IPS DF 19.7 (cell line): ENCODE results near the gene PLEKHG3.

ENCODE experiments used
- DNase-seq: peaks from one replicate; pipeline ENCODE4 v3.0.0-alpha.2; 2013; ENCODE audit warnings: low read depth, low spot score

The PLEKHG3 gene

DNA sequence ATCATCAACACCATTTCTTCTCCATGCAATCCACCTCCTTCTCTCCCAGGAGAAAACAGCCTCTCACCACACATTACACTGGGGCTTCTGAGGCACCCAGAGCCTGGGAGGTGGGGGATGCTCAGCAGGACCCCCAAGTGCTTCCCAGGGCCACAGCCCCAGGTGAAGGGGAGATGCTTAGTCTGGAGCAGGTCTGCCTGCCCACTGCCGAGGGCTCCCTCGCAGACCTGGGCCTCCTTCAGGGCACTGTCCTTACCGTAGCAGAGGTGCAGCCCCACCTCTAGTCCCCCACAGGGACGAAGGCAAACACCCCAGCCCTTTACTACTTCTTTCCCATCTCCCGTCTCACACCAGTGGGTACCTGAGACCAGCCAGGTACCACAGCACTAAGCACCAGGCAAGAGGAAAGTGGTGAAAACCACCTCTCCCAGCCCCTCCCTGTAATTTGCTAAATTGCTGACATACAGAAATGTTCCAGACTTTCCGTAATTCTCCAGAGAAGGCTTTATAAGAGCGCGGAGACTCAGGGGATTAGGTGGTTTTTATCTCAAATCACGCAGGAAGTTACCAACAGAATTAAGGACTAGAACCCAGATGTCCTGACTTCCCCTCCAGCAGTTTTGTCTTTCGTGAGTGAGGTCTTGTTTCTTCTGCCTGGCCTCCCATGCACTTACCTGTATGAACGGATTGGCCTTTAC lies 59.0 kb downstream of the PLEKHG3 start:
- no peak for DNase-seq

DNA sequence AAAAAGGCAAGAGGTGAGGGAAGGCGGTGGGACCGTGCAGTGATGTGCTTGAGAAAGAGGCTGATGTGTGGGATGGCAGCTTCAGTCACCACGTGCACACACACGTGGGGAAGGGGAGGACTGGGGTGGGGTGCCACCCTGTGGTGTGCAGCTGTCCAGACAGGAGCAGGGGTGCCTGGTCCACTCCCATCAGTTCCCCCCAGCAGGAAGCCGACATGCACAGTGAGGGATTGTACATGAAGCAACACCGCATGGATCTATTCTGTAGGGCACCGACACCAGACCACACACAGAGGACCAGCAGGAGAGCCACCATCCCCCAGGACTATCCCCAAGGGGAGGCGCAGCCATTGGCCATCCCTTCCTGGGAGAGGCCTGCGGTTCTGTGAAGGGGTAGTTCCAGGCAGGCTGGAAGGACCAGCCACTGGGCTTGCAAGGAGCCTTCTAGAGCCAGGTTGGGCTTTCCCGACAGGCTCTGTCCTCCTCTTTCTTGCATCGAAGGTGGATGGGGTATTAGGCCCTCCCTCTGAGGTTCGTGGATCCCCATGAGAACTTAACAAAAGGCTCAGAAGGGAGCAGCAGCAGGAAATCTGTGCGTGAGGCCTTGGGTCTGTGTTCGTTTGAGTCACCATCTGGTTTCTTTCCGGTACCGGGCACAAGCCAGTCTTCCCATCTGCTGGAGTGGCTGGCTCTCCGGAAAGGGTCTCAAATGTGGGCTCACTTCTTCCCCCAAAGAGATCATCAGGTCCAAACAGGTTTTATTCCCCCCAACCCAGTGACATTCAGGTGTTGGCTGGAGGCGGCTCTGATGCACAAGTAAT lies 59.8 kb downstream of the PLEKHG3 start:
- no peak for DNase-seq

DNA sequence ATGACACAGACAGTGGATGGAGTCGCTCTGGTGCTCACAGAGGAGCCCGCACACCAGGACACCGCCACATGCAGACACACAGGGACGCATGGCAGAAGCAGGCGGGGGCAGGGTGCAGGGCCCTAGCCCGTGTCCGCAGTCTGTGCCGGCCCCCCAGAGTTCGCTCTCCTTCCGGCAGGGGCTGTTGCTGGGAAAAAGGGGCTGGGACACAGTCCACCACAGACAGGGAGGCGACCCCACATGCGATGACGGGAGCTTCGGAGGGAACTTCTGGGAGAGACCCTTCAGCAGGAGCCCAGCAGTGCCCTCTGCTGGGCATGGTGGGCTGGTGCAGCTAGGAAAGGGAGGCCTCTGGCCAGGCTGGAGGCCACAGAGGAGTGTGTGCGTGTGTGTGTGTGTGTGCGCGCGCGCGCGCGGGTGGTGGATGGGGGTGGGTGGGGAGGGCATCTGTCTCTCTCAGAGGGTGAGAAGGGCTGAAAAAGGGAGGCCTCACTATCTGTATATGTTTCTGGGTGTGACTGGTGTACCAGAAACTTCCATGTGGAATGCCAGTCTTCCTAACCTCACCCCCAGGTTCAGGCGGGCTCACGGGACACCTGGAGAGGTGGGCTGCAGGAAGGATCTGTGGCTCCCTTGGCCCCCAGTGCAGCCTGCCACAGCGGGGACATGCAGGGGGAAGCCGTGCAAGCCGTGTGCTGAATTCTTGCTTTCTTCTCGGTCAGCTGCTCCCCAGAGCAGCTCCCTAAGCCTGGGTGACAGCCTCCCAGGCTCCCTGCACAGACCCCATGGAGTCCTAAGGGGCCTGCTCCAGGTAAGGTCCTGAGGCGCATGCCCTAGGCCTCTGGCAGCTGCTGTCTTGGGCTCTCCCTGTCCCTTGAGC lies 60.7 kb downstream of the PLEKHG3 start:
- peak; percentile 60 for DNase-seq

DNA sequence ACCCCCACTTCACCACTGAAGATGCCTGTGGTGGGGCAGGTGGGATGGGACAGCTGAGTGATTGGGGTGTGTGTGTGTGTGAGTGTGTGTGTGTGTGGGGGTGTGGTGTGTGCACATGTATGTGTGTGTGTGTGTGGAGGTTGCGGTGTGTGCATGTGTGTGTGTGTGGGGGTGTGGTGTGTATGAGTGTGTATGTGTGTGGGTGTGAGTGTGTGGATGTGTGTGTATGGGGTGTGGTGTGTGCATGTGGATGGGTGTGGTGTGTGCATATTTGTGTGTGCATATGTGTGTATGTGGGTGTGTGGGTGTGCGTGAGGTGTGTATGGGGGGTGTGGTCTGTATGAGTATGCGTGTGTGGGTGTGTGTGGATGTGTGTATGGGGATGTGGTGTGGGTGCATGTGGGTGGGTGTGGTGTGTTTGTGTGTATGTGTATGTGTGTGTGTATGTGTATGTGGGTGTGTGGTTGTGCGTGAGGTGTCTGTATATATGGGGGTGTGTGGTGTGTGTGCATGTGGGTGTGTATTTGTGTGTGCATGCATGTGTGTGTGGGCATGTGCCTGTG lies 61.6 kb downstream of the PLEKHG3 start:
- no peak for DNase-seq

DNA sequence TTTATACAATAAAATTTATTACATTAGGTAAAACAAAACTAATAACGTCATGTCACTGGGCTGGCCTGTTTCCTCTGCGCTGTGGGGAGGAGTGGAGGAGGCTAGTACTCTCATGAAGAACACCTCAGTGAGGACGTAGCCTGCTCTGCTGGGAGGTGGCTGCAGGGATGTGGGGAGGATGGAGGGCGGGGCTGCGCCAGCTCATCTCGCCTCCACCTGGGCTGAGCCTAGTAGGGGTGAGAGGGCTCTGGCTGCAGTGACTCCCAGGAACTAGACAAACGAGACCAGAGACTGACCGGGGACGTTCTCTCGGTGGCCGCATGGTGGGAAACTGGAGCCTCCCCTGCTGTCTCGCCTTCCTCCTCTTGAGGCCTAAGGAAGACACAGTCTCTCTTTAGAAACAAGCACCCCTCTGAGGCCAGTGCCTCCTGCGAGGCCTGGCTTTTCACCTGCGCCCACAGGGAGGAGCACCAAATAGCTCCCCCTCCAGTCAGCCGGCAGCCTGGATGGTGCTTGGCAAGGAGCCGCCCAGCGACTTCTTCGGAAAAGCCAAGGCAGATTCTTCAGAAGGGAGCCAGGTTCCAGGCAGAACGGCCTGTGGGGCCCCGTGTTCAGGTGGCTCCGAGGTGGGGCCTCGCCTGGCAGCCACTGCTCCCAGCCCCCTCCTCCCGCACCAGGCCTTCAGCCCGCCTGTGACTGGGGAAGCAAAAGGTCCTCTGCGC lies 62.4 kb downstream of the PLEKHG3 start:
- no peak for DNase-seq

DNA sequence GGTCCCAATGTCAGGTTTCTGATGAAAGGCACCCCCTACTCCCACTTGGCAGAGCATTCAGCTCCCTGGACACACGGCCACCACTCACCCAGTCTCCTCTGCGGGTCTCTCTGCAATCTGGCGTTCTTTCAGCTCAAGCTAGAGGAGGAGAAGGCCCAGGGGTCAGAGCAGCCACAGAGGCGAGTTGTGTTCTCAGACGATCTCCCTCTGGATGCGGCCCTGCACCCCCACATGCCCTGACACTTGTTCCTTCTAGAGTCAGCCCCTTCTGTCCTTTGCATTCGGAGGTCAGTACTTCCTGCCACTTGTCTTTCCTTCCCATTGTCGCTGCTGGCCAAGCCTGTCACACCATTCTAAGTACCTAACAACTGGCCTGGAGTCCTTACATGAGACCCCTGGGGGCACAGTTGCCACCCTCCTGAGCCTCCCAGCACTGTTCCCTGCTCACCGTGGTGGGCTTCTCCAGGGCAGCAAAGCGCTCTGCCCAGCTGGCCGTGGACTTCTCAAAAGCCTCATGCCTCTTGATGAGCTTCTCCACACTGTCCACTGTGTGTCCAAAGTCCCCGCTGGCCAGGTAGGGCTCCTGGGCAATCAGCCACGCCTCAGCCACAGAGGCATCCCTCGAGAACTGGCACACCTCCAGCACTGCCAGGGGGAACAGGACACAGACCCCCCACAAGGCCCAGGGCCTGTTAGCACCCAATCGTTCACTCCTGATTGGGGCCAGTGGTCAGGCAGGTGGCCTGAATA lies 63.2 kb downstream of the PLEKHG3 start:
- DNase-seq = no peak

DNA sequence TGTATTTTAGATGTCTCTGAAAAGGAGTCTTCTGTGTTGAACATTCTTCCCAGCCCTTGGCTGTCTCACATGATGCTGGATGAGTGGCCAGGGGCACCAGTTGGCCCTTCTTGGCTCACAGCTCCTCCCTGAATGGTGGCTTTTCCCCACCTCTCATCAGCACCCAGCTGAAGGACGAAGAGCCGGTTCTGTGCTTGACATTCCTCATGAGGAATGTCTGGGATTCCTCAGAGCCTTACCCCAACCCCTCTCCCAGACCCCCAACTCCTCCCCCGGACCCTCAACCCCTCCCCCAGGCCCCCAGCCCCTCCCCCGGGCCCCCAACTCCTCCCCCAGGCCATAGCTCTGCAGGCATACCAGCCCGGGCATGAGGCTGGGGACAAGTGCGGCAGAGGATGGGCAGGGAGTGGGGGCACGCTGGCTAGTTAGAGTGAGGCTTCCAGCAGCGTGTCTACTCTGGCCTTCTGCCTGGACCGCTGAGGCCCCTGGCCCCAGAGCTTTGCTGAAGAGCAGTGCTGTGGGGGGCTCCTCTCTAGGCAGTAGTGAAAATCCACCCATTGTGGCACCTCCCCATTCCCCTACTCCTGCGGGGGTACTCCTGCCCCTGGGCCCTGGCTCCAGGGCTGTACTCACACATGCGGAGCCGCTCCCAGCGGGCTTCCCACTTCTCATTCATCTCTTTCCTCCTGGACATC lies 64.3 kb downstream of the PLEKHG3 start:
- DNase-seq = no peak

DNA sequence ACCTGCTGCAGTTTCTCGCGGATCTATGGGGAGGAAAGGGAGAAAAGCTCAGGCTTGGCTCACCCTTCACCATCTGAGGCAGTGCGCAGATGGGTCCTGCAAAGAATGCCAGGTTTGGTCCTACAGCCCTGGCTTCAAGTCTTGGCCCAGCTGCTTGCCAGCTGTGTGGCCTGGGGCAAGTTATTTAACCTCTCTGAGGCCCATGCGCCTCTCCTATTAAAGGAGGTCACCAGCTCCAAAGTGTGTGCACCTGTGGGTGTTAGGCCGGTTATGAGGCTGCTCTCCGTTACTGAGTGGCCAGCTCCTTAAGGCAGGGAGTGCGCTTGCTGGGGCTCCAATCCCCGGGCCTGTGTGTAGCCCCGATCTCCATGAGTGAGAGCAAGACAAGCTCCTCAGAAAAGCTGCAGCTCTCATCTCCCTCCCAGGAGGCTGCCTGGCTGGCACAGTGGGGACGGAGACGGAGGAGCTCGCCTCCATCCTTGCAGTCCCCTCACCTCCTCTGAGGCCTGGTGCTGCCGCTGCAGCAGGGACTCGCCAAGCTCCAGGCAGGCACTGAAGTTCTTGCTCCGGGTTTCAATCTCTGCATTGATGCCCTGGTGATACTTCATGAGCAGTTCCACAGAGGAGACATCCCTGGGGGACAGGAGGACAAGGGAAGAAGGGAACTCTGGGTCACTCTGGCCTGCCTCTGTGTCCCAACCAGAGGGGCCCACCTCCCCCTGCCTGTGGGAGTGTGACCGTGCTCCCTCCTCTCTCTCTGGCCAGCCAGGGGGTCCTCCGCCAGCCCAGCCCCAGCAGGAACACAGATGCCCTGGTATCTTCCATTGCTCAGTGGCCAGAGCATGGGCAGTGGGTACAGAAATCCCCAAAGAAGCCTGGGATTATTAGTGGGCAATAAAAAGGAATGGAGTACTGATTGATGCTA lies 65.1 kb downstream of the PLEKHG3 start:
- DNase-seq = no peak

DNA sequence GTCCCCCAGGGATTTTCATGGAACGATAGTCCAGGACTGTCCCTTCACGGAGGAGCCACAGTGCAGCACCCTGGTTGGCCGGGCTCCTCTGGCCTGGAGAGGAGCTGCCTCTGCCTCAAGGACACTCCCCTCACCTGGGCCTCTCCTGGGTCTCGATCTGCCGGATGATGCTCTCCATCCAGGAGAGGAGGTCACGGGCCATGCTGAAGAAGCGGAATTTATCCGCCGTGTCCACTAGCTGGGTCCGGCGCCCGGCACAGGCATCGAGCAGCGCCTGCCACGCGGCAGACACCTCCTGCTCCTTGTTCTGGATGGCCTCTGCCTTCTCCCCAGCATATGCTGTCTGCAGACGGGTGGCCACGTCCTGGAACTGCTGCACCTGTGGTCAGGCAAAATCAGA lies 66.5 kb downstream of the PLEKHG3 start:
- DNase-seq = no peak

DNA sequence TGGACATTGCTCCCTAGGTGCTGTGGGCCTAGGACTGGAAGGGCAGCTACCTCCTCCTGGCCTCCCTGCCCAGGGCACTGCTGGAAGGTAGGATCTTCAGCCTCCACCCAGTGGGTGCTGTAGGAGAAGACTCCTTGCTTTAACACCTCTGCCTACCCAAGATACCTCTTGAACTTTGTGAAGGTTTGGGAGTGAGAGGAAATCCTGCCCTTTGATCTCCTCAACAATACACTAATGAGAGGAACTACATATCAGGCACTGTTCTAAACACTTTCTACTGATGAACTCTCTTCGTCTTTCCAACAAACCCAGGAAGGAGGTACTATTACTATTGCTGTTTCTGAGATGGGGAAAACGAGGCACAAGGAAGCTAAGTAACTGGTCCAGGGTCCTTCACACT lies 66.9 kb downstream of the PLEKHG3 start:
- DNase-seq = no peak

DNA sequence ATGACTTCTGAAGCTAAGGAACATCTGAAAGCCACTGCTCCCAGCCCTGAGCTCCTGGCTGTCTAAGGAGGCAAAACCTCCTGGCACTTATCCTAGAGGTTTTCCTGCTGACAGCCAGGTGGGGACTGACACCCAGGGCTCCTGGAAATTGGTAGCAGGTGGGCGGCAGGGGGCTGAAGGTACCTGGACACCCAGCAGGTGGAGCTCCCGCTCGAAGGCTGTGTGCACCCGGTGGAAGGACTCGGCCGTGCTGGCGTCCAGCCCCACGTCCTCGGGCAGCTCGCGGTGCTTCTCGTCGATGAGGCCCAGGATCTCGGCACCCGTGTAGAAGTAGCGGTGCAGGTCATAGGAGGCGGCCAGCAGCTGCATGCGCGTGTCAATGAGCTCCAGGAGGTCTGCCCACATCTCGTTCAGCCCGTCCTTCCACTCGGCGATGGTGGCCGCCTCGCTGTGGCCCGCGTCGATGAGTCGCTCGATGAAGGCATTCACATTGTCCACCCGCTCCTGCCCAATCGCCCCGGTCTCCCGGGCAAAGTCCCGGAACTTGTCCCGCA lies 68.2 kb downstream of the PLEKHG3 start:
- no peak for DNase-seq

DNA sequence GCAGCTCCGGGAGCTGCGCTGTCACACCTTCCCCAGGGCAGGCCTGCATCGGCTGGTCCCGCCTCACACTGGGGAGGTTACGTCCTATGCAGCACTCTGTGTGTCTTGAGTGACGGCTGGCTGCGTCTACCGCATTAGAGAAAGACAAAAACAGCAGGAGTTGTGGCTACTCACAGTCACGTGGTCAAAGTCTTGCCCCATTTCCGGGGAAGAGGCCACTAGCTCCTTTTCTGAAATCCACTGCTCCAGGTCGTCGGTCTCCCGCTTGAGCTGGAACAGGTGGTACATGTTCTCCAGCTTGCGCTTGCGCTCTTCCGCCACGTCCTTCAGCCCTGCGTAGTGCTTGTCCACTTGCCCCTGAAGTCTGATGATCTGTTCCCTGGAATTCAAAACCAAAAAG lies 68.8 kb downstream of the PLEKHG3 start:
- DNase-seq = no peak

DNA sequence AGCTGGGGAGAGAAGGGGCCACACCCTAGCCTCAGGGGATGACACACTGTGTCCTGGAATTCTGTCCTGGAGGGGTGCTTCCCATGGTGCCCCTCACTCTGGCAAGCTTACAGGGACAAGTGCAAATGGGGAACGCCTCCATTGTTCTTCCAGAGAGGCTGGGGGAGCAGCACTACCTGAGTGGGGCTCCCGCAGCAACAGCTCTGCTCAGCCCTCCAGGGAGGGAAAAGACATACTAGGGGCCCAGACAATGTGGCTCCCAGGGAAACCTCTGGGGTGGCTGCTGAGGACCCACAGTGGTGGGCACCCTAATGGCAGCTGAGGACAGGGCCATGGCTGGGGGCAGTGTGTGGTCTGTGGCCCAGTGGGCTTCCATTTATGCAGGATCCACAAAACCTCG lies 69.4 kb downstream of the PLEKHG3 start:
- no peak for DNase-seq

DNA sequence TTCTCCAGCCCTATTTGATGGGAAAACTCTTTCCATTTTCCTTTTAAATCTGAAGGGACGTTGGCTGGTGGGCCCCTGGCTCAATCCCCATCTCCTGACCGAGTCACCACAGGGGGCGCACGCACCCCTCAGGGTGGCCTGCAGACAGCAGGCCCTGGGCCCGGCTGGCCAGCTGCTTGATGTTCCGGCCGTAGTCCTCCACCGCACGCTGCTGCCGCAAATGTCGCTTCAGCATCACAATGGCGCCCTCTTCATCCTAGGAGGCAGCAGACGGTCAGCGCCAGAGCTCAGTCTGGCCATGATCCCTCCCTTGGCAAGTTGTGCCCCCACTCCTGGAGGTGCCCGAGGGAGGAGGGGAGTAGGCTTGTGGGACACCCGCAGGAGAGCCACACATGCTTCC lies 70.0 kb downstream of the PLEKHG3 start:
- DNase-seq = no peak

DNA sequence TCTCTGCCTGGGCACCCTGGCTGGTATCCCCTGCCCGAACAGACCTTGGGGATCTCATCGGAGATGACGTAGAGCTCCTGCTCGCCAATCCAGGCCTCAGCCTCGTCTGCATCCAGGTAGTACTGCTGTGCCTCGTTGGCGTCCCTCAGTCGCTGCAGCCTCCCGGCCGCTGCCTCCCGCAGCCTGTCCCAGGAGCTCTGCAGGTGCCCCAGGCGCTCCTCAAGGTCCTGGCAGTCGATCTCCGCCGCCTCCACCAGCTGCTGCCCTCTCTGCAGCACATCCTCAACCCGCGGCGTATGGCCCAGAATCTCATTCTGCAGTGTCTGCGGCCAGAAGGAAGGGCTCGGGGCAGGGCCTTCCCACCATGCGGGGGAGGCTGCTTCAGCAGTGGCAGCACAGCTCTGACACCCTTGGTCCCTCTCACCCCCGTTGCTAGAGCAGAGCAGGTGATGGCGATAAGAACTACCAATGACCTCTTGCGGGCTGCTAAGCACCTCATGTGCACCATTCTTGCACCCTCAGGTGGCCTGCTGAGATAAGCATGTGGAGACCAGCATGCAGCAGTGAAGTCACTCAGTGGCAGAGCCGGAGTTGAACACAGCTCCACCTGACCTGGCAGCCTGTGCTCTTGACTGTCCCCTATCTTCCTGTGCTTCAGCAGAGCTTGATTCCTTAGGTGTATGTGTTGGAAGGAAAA lies 71.0 kb downstream of the PLEKHG3 start:
- DNase-seq = no peak

DNA sequence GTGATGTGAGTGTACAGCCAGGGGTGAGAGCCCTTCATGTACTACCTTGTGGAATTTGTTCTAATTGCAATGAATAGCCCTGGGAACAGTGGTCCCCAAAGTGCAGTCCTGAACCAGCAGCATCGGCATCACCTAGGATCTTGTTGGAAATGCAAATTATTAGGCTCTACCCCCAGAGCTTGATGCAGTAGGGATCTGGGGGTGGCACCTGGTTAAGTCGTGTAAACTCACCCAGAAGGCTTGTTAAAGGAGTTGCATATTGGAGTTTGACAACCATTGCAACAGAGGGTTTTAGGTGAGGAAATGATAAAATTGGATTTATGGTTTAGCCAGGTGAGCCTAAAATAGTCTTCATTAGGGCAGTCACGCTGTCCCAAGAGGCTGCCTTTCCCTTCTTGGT lies 73.2 kb downstream of the PLEKHG3 start:
- no peak for DNase-seq

DNA sequence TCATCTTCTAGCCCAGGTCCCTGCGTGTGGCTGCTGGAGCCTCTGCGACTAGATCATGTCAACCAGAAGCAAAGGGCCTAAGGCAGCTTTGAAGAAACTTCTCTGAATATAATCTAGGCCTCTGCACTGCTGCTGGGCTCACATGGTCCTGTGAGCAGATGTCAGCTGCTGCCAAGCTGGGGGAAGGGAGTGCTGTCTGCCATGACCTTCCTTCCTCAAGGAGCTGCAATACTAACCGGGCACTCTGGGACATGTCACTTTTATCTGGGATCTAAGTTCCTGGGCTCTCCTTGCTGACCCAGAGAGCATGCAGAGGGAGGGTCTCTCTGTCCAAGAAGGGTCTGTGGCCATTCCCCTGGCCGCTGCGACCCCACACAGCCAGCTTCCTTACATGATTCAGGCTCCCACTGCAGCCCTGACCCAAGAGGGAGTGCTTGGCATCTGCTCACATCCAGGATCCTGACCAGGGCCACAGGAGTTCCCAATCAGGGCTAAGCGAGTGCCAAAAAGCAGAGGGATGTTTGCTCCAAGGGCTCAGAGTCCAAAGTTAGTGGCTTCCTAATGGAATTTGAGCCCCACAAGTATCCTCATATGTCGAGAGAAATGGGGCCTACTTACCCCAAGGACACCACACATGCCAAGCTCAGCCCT lies 74.0 kb downstream of the PLEKHG3 start:
- no peak for DNase-seq
